H9 (cell line): ENCODE data around the gene NLN. TPM values are rescaled to one million over a fixed set of nuclear protein-coding genes. Genes with fewer than 3 reads are reported as not detected.

Experiments used
- DNase-seq: peaks from one replicate; pipeline ENCODE4 v3.0.0-alpha.2; 2017
- H2AFZ ChIP-seq: one replicate; pipeline ENCODE4 v1.6.1; 2013; ENCODE audit warnings: mild to moderate bottlenecking, low read length, control low read depth, moderate library complexity
- H2AK5ac ChIP-seq: 2 replicates; pipeline ENCODE4 v1.6.1; 2013; ENCODE audit warnings: low read length, control low read depth, mixed read lengths; ENCODE audit not compliant: insufficient read length
- H2BK120ac ChIP-seq: one replicate; pipeline ENCODE4 v1.6.1; 2013; ENCODE audit warnings: low read depth, mild to moderate bottlenecking, low read length, control low read depth, inconsistent platforms; ENCODE audit not compliant: poor library complexity, severe bottlenecking
- H2BK12ac ChIP-seq: 2 replicates; pipeline ENCODE4 v1.6.1; 2013; ENCODE audit warnings: low read length, control low read depth, mixed read lengths, low read depth; ENCODE audit not compliant: insufficient read length
- H2BK15ac ChIP-seq: 2 replicates; pipeline ENCODE4 v1.6.1; 2013; ENCODE audit warnings: low read depth, low read length, control low read depth
- H2BK20ac ChIP-seq: one replicate; pipeline ENCODE4 v1.6.1; 2013; ENCODE audit warnings: low read depth, mild to moderate bottlenecking, low read length, control low read depth, inconsistent platforms; ENCODE audit not compliant: poor library complexity, severe bottlenecking
- H2BK5ac ChIP-seq: 2 replicates; pipeline ENCODE4 v1.6.1; 2013; ENCODE audit warnings: low read length, control low read depth, mixed read lengths; ENCODE audit not compliant: insufficient read length
- H3K14ac ChIP-seq: 2 replicates; pipeline ENCODE4 v1.6.1; 2013; ENCODE audit warnings: low read length, control low read depth; ENCODE audit not compliant: insufficient read depth
- H3K18ac ChIP-seq: 2 replicates; pipeline ENCODE4 v1.6.1; 2013; ENCODE audit warnings: low read depth, mild to moderate bottlenecking, mixed read lengths, low read length, control low read depth; ENCODE audit not compliant: insufficient read length
- H3K23ac ChIP-seq: 2 replicates; pipeline ENCODE4 v1.6.1; 2013; ENCODE audit warnings: low read length, control low read depth, mixed read lengths, low read depth; ENCODE audit not compliant: insufficient read length
- H3K23me2 ChIP-seq: 2 replicates; pipeline ENCODE4 v1.6.1; 2013; ENCODE audit warnings: low read depth, mild to moderate bottlenecking, mixed read lengths, low read length, control low read depth; ENCODE audit not compliant: insufficient read length, poor library complexity, severe bottlenecking
- H3K27ac ChIP-seq: 2 replicates; pipeline ENCODE4 v1.5.1; 2013; ENCODE audit warnings: low read length, control low read depth, mixed read lengths, low read depth; ENCODE audit not compliant: insufficient read length
- H3K27me3 ChIP-seq: 2 replicates; pipeline ENCODE4 v1.6.1; 2013; ENCODE audit warnings: low read length, control low read depth, inconsistent platforms; ENCODE audit not compliant: insufficient read depth
- H3K4ac ChIP-seq: 2 replicates; pipeline ENCODE4 v1.6.1; 2013; ENCODE audit warnings: low read depth, mild to moderate bottlenecking, control low read depth, inconsistent platforms, low read length, moderate library complexity
- H3K4me1 ChIP-seq: 2 replicates; pipeline ENCODE4 v1.6.1; 2013; ENCODE audit warnings: low read length, control low read depth, inconsistent platforms; ENCODE audit not compliant: insufficient read depth
- H3K4me2 ChIP-seq: 2 replicates; pipeline ENCODE4 v1.6.1; 2013; ENCODE audit warnings: low read length, control low read depth, mixed read lengths; ENCODE audit not compliant: insufficient read length, insufficient read depth
- H3K56ac ChIP-seq: 2 replicates; pipeline ENCODE4 v1.6.1; 2013; ENCODE audit warnings: low read depth, mild to moderate bottlenecking, mixed read lengths, low read length, control low read depth; ENCODE audit not compliant: insufficient read length
- H3K79me1 ChIP-seq: 2 replicates; pipeline ENCODE4 v1.6.1; 2013; ENCODE audit warnings: low read depth, mild to moderate bottlenecking, moderate library complexity, low read length, control low read depth, inconsistent platforms; ENCODE audit not compliant: insufficient read depth, poor library complexity, severe bottlenecking
- H3K79me2 ChIP-seq: 2 replicates; pipeline ENCODE4 v1.6.1; 2013; ENCODE audit warnings: low read length, control low read depth, inconsistent platforms; ENCODE audit not compliant: insufficient read depth
- H3K9ac ChIP-seq: 2 replicates; pipeline ENCODE4 v1.6.1; 2013; ENCODE audit warnings: low read length, control low read depth, mixed read lengths; ENCODE audit not compliant: insufficient read length; ENCODE audit errors: extremely low read depth
- H3K9me3 ChIP-seq: one replicate; pipeline ENCODE4 v1.6.1; 2013; ENCODE audit warnings: low read depth, low read length, inconsistent platforms; ENCODE audit not compliant: control insufficient read depth
- H3T11ph ChIP-seq: one replicate; pipeline ENCODE4 v1.6.1; 2013; ENCODE audit warnings: mild to moderate bottlenecking, low read length, control low read depth, inconsistent platforms
- H4K20me1 ChIP-seq: one replicate; pipeline ENCODE4 v1.6.1; 2013; ENCODE audit not compliant: control insufficient read depth, insufficient read length, insufficient read depth
- H4K5ac ChIP-seq: 2 replicates; pipeline ENCODE4 v1.6.1; 2013; ENCODE audit warnings: low read depth, mild to moderate bottlenecking, mixed read lengths, low read length, control low read depth; ENCODE audit not compliant: insufficient read length
- H4K8ac ChIP-seq: replicated peaks from 2 replicates; pipeline ENCODE4 v1.6.1; 2013; ENCODE audit warnings: low read length, control low read depth, mixed read lengths, low read depth; ENCODE audit not compliant: insufficient read length
- H4K91ac ChIP-seq: 2 replicates; pipeline ENCODE4 v1.6.1; 2013; ENCODE audit warnings: low read depth, mild to moderate bottlenecking, moderate library complexity, mixed read lengths, low read length, control low read depth; ENCODE audit not compliant: insufficient read length
- H3K27ac Mint-ChIP-seq, 3 experiments: 2 replicates in 2 of 3; 3 replicates in 1 of 3; pipeline ENCODE4 v1.8.0; 2020 to 2021; ENCODE audit warnings: mixed read lengths in 3 of 3, mild to moderate bottlenecking in 1 of 3, moderate library complexity in 1 of 3
- H3K27me3 Mint-ChIP-seq: 2 replicates; pipeline ENCODE4 v1.8.0; 2021; ENCODE audit warnings: low read depth, mild to moderate bottlenecking, moderate library complexity, mixed read lengths
- H3K36me3 Mint-ChIP-seq, 3 experiments: 2 replicates in 2 of 3; 3 replicates in 1 of 3; pipeline ENCODE4 v1.8.0; 2020 to 2021; ENCODE audit warnings: low read depth in 3 of 3, mixed read lengths in 3 of 3; ENCODE audit not compliant: insufficient read depth in 1 of 3
- H3K4me1 Mint-ChIP-seq, 2 experiments: 2 replicates each; pipeline ENCODE4 v1.8.0; 2020; ENCODE audit warnings: mixed read lengths in 2 of 2
- H3K4me3 Mint-ChIP-seq, 2 experiments: 2 replicates in 1 of 2; 3 replicates in 1 of 2; pipeline ENCODE4 v1.8.0; 2020 to 2021; ENCODE audit warnings: mild to moderate bottlenecking in 2 of 2, mixed read lengths in 2 of 2, moderate library complexity in 1 of 2
- H3K9me3 Mint-ChIP-seq, 2 experiments: 2 replicates in 1 of 2; 3 replicates in 1 of 2; pipeline ENCODE4 v1.8.0; 2020; ENCODE audit warnings: mild to moderate bottlenecking in 2 of 2, mixed read lengths in 2 of 2, moderate library complexity in 1 of 2
- WGBS: extraction: QIAGEN DNeasy Blood & Tissue Kit; methylation state at CpG from one replicate; pipeline ENCODE4 v1.1.7; 2013; ENCODE audit warnings: missing lambda C conversion rate, low lambda C conversion rate, mixed read lengths; ENCODE audit not compliant: insufficient read length; ENCODE audit errors: extremely low coverage; 5-methylcytosine and 5-hydroxymethylcytosine counted together
- total RNA-seq: library from RNA; stranded (reverse); gene quantifications from 2 replicates; pipeline ENCODE4 v1.2.1, GENCODE V29; 2021
- TF ChIP-seq, protein P1 (sequence below): fragments of 200-600 bp; sonication (generic); conservative IDR thresholded peaks from 3 replicates; pipeline ENCODE4 v1.8.0; 2021; ENCODE audit warnings: antibody characterized with exemption, mild to moderate bottlenecking

Gene NLN
- total RNA-seq, 1 experiment from 2014 or later = 137 TPM

DNA sequence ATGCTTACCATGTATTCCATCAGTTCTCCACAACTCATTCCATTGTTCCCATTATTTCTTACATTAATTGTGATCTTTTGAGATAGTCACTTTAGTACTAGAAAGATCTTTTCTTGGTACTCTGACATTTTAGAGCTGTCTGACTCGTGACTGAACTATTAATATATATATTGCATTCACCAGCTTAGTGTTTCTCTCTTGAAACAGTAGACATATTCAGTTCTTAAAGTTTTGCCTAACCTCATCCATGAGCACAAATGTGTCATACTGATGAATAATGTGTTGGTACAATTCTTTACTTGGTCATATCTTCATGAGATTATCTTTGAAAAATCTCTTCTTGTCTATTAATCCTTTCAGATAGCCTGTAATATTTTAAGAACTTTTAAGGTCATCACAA lies 74.3 kb downstream of the NLN start:
- Histone ChIP-seq H2AFZ (no peak overlapping the region), H2BK15ac (no peak overlapping the region), H4K5ac (no peak overlapping the region), H3K56ac (no peak overlapping the region), H3K4me2 (no peak overlapping the region), H2BK5ac (no peak overlapping the region), H3K79me2 (no peaks in the 10 kb centered on the region), H3K23me2 (no peaks in the 10 kb centered on the region), H3K27ac (no peak overlapping the region), H2BK120ac (no peak overlapping the region), H3K4me1 (no peaks in the 10 kb centered on the region), H4K91ac (no peak overlapping the region), H3K4ac (no peak overlapping the region), H3K79me1 (no peaks in the 10 kb centered on the region), H3K27me3 (no peaks in the 10 kb centered on the region), H4K8ac (no peak overlapping the region), H3T11ph (no peak overlapping the region), H3K9me3 (no peaks in the 10 kb centered on the region), H2BK20ac (no peak overlapping the region), H3K18ac (no peak overlapping the region), H3K14ac (no peak overlapping the region), H3K9ac (no peak overlapping the region), H3K23ac (no peak overlapping the region), H4K20me1 (peaks cover 3% of the 10 kb centered on the region), H2AK5ac (no peak overlapping the region), H2BK12ac (no peak overlapping the region)
- no peak overlapping the region for H3K4me3 Mint-ChIP-seq
- no peaks in the 10 kb centered on the region for H3K27me3 Mint-ChIP-seq
- H3K4me1 Mint-ChIP-seq = no peaks in the 10 kb centered on the region
- no peak for DNase-seq
- no CpG with 5 or more reads among the region's 1 CpG for WGBS
- H3K9me3 Mint-ChIP-seq = no peaks in the 10 kb centered on the region
- H3K27ac Mint-ChIP-seq = no peak overlapping the region
- H3K36me3 Mint-ChIP-seq = peaks cover 29 to 58% (median 53%) of the 10 kb centered on the region in 3 experiments
- TF ChIP-seq, protein P1, sequence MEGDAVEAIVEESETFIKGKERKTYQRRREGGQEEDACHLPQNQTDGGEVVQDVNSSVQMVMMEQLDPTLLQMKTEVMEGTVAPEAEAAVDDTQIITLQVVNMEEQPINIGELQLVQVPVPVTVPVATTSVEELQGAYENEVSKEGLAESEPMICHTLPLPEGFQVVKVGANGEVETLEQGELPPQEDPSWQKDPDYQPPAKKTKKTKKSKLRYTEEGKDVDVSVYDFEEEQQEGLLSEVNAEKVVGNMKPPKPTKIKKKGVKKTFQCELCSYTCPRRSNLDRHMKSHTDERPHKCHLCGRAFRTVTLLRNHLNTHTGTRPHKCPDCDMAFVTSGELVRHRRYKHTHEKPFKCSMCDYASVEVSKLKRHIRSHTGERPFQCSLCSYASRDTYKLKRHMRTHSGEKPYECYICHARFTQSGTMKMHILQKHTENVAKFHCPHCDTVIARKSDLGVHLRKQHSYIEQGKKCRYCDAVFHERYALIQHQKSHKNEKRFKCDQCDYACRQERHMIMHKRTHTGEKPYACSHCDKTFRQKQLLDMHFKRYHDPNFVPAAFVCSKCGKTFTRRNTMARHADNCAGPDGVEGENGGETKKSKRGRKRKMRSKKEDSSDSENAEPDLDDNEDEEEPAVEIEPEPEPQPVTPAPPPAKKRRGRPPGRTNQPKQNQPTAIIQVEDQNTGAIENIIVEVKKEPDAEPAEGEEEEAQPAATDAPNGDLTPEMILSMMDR = no peak
